OCI-LY7 (cell line): Measurements from ENCODE around the gene RBM17. TPM values are rescaled to one million over a fixed set of nuclear protein-coding genes. Genes with fewer than 3 reads are reported as not detected.

Experiments
- BruUV-seq: library from RNA; stranded (reverse); fragments of 400-500 nt; replicated peaks from 2 replicates; lab custom pipeline; 2021; lab: Mats Ljungman, UMichigan
- CTCF ChIA-PET: fragments of 300-600 bp; sonication (Branson Sonifier 250); formaldehyde crosslinking; loops from one replicate; lab custom pipeline; 2022; ENCODE audit warnings: antibody characterized with exemption; ENCODE audit not compliant: unreplicated experiment; lab: Charles Lee
- POLR2A ChIA-PET: fragments of 300-600 bp; sonication (Branson Sonifier 250); formaldehyde crosslinking; loops from one replicate; lab custom pipeline; 2022; ENCODE audit warnings: antibody characterized with exemption; lab: Charles Lee
- DNase-seq: peaks from one replicate; pipeline ENCODE4 v3.0.0-alpha.2; 2015; ENCODE audit warnings: low spot score
- H2AFZ ChIP-seq: fragments of 200-600 bp; sonication (generic), shearing (Covaris generic); 2 replicates; pipeline ENCODE4 v1.6.1; 2014; ENCODE audit warnings: mild to moderate bottlenecking, antibody characterized with exemption, low read length, moderate library complexity
- H3K27ac ChIP-seq: fragments of 200-600 bp; sonication (generic); 2 replicates; pipeline ENCODE4 v1.5.1; 2014; ENCODE audit warnings: mixed run types, low read depth, mild to moderate bottlenecking, moderate library complexity, low read length, inconsistent platforms; ENCODE audit not compliant: poor library complexity, severe bottlenecking
- H3K36me3 ChIP-seq: fragments of 200-600 bp; sonication (generic); 2 replicates; pipeline ENCODE4 v1.6.1; 2014; ENCODE audit warnings: mild to moderate bottlenecking, antibody characterized with exemption, low read length, moderate library complexity, mixed read lengths; ENCODE audit not compliant: insufficient read depth
- H3K4me1 ChIP-seq: fragments of 200-600 bp; sonication (generic); 2 replicates; pipeline ENCODE4 v1.5.1; 2014; ENCODE audit warnings: mild to moderate bottlenecking, low read length; ENCODE audit not compliant: insufficient read depth, poor library complexity, severe bottlenecking
- H3K4me2 ChIP-seq: fragments of 200-600 bp; sonication (generic); 2 replicates; pipeline ENCODE4 v1.6.1; 2014; ENCODE audit warnings: mild to moderate bottlenecking, low read length
- H3K4me3 ChIP-seq: fragments of 200-600 bp; sonication (generic); 2 replicates; pipeline ENCODE4 v1.5.1; 2014; ENCODE audit warnings: mild to moderate bottlenecking, low read depth, low read length; ENCODE audit not compliant: poor library complexity, severe bottlenecking
- H3K79me2 ChIP-seq: fragments of 200-600 bp; sonication (generic); 2 replicates; pipeline ENCODE4 v1.6.1; 2016; ENCODE audit warnings: low read depth, mild to moderate bottlenecking, low read length, moderate library complexity, mixed read lengths; ENCODE audit not compliant: insufficient read depth
- H3K9me2 ChIP-seq: fragments of 200-600 bp; sonication (generic); 2 replicates; pipeline ENCODE4 v1.6.1; 2016; ENCODE audit warnings: mild to moderate bottlenecking, low read length, mixed read lengths; ENCODE audit not compliant: insufficient read depth
- H3K9me3 ChIP-seq: fragments of 200-600 bp; sonication (generic); 2 replicates; pipeline ENCODE4 v1.6.1; 2014; ENCODE audit warnings: mild to moderate bottlenecking, mixed run types, low read length, mixed read lengths
- H4K20me1 ChIP-seq: fragments of 200-600 bp; sonication (generic); 2 replicates; pipeline ENCODE4 v1.6.1; 2014; ENCODE audit warnings: mild to moderate bottlenecking, antibody characterized with exemption, low read length, moderate library complexity, mixed read lengths; ENCODE audit not compliant: insufficient read depth
- CTCF ChIP-seq: fragments of 200-600 bp; sonication (generic); conservative IDR thresholded peaks from 2 replicates; pipeline ENCODE4 v1.5.1; 2014; ENCODE audit warnings: mild to moderate bottlenecking, antibody characterized with exemption, low read length, moderate library complexity, mixed read lengths
- EZH2phosphoT487 ChIP-seq: fragments of 200-600 bp; sonication (generic); IDR thresholded peaks from 2 replicates; pipeline ENCODE4 v1.6.1; 2018; ENCODE audit warnings: low read depth, borderline replicate concordance, mild to moderate bottlenecking, mixed run types, antibody characterized with exemption, low read length, moderate library complexity, mixed read lengths
- intact Hi-C: fragments of 100-400 bp; cut with micrococcal nuclease; formaldehyde crosslinking; loops from one replicate; pipeline ENCODE4 v1.10.0; 2022; ENCODE audit not compliant: unreplicated experiment
- total RNA-seq, 2 experiments: library from RNA; depleted of rRNA in 1 of 2; stranded (reverse); fragments of >200 nt in 1 of 2; shearing (Covaris generic) in 1 of 2; gene quantifications; 2 replicates each; pipeline ENCODE4 v1.2.3, GENCODE V29; 2014 to 2022

RBM17 gene
- total RNA-seq, 2 experiments from 2014 or later, result 103 to 248 TPM

GRCh38 chr10:6077071-6077675, 11.7 kb upstream of the RBM17 start:
- intact Hi-C loops, result no loop called here
- Histone ChIP-seq H4K20me1 (no peaks in the 10 kb centered on the region), H3K79me2 (no peaks in the 10 kb centered on the region), H3K27ac (no peak overlapping the region), H3K9me2 (no peaks in the 10 kb centered on the region), H3K4me1 (peaks cover 19% of the 10 kb centered on the region), H3K4me2 (no peak overlapping the region), H3K9me3 (no peaks in the 10 kb centered on the region), H3K36me3 (no peaks in the 10 kb centered on the region), H3K4me3 (no peak overlapping the region), H2AFZ (no peak overlapping the region)
- ChIA-PET POLR2A (interaction anchor here (0.8 kb wide), 1 partner anchor 11 kb away, joined by 3 read pairs; no protein-coding TSS in a partner anchor), CTCF (no interaction called here)
- TF ChIP-seq EZH2phosphoT487 (no peak), CTCF (no peak)
- no peak for DNase-seq
- no TSS peak for BruUV-seq

GRCh38 chr10:6079044-6079443, 9.8 kb upstream of the RBM17 start:
- Histone ChIP-seq H2AFZ (no peak overlapping the region), H3K4me1 (peaks cover 25% of the 10 kb centered on the region), H3K79me2 (no peaks in the 10 kb centered on the region), H3K4me3 (no peak overlapping the region), H3K27ac (no peak overlapping the region), H3K4me2 (no peak overlapping the region), H3K36me3 (no peaks in the 10 kb centered on the region), H3K9me2 (no peaks in the 10 kb centered on the region), H3K9me3 (no peaks in the 10 kb centered on the region), H4K20me1 (no peaks in the 10 kb centered on the region)
- DNase-seq, result no peak
- ChIA-PET POLR2A (no interaction called here), CTCF (no interaction called here)
- TF ChIP-seq CTCF (no peak), EZH2phosphoT487 (no peak)
- BruUV-seq, result no TSS peak
- intact Hi-C loops, result no loop called here

GRCh38 chr10:6080417-6080973, 8.3 kb upstream of the RBM17 start:
- Histone ChIP-seq H4K20me1 (no peaks in the 10 kb centered on the region), H3K4me3 (no peak overlapping the region), H3K27ac (no peak overlapping the region), H3K4me2 (no peak overlapping the region), H3K4me1 (peaks cover 34% of the 10 kb centered on the region), H3K36me3 (no peaks in the 10 kb centered on the region), H3K9me3 (no peaks in the 10 kb centered on the region), H3K9me2 (no peaks in the 10 kb centered on the region), H3K79me2 (no peaks in the 10 kb centered on the region), H2AFZ (0 out of 2 replicates have a peak overlapping the region, but pooled peaks have one; percentile 32)
- POLR2A ChIA-PET, result interaction anchor here (1.0 to 1.7 kb wide), 5 partner anchors 8 to 66 kb away, joined by 3 to 8 read pairs (median 3); no protein-coding TSS in a partner anchor
- TF ChIP-seq CTCF, result no peak
- TF ChIP-seq EZH2phosphoT487, result no peak
- BruUV-seq, result no TSS peak
- CTCF ChIA-PET, result interaction anchor here (1.8 kb wide), 1 partner anchor 9 kb away, joined by 7 read pairs; no protein-coding TSS in a partner anchor
- intact Hi-C loops, result loop anchor here (10.0 kb wide), 1 partner anchor 266 kb away; the partner anchor contains the start of gene GDI2
- no peak for DNase-seq
